Measurements from ENCODE around the gene ENTPD2. TPM values are rescaled to one million over a fixed set of nuclear protein-coding genes. Genes with fewer than 3 reads are reported as not detected.

Gene ENTPD2
- total and polyA plus RNA-seq, 4 donors = 0.09 to 0.40 (median 0.21) TPM

DNA sequence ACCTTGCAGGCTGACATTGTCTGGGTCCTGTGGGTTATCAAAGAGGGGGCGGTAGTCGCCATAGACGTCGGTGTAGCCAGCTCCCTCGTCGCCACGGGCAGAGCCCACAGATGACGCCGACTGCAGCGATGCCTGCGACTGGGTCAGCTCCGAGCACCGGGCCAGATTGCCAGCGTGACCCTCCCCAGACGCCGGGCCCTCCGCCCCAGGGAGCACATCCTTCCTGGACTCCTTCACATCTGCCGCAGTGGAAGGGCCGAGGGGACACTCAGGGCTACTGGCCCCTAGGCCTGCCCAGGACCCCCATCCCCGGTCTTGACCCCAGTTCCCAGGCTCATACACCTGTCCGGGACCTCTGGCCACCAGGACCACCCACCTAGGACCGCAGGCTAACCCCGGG, 39.7 kb downstream of the ENTPD2 start (continued):
- TF ChIP-seq, protein P1, sequence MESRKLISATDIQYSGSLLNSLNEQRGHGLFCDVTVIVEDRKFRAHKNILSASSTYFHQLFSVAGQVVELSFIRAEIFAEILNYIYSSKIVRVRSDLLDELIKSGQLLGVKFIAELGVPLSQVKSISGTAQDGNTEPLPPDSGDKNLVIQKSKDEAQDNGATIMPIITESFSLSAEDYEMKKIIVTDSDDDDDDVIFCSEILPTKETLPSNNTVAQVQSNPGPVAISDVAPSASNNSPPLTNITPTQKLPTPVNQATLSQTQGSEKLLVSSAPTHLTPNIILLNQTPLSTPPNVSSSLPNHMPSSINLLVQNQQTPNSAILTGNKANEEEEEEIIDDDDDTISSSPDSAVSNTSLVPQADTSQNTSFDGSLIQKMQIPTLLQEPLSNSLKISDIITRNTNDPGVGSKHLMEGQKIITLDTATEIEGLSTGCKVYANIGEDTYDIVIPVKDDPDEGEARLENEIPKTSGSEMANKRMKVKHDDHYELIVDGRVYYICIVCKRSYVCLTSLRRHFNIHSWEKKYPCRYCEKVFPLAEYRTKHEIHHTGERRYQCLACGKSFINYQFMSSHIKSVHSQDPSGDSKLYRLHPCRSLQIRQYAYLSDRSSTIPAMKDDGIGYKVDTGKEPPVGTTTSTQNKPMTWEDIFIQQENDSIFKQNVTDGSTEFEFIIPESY (IDR thresholded peaks at IDR 0.05) = no peak
- TF ChIP-seq RAD21 (IDR thresholded peaks at IDR 0.05) = no peak
- no peak for TF ChIP-seq TAF1 (conservative IDR thresholded peaks at IDR 0.05)
- TF ChIP-seq HNF4A (conservative IDR thresholded peaks at IDR 0.05) = no peak
- no peak for TF ChIP-seq JUND (IDR thresholded peaks at IDR 0.05)
- no peak for TF ChIP-seq YY1 (IDR thresholded peaks at IDR 0.05)
- TF ChIP-seq RXRA (IDR thresholded peaks at IDR 0.05) = no peak
- TF ChIP-seq HNF4G (IDR thresholded peaks at IDR 0.05) = no peak
- TF ChIP-seq SP1 (IDR thresholded peaks at IDR 0.05) = no peak
- TF ChIP-seq FOXA1 (IDR thresholded peaks at IDR 0.05) = no peak

DNA sequence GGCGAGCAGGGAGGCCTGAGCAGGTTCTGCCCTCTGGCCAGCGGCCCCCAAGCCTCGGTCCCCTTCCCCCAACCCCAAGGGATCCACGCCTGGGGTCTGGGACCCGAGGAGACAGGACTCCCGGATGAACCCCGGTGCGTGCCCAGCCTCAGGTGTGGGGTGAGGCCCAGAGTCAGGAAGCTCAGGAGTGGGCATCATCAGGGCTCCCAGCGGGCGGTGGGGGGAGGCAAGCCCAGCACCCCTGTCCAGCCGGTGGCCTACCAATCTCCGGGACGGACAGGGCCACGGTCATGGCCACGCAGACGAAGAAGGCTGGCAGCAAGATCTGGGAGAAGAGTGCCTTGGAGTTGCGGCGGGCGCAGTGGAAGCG, 40.3 kb downstream of the ENTPD2 start:
- Histone ChIP-seq H3K4me1 (ENCODE audit: control insufficient read depth in 4 of 4, insufficient read depth in 4 of 4, low read length in 3 of 4) (no peaks in the 10 kb centered on the region), H3K27me3 (ENCODE audit: control insufficient read depth in 4 of 4, insufficient read depth in 4 of 4, low read length in 3 of 4) (no peaks in the 10 kb centered on the region), H3K27ac (ENCODE audit: low read depth in 1 of 2, low read length in 2 of 2) (no peak overlapping the region), H3K4me3 (ENCODE audit: low read depth in 1 of 3, low read length in 3 of 3) (no peak overlapping the region), H3K9ac (ENCODE audit: low read depth in 1 of 2, low read length in 2 of 2) (no peak overlapping the region), H3K9me3 (ENCODE audit: control insufficient read depth in 4 of 4, low read length in 3 of 4) (no peaks in the 10 kb centered on the region), H3K36me3 (ENCODE audit: control insufficient read depth in 4 of 4, insufficient read depth in 3 of 4, low read depth in 1 of 4, low read length in 3 of 4) (peaks cover 2 to 50% (median 23%) of the 10 kb centered on the region in 4 donors)
- 97% methylated on average over 20 of the region's 20 CpGs for WGBS
- no peak for TF ChIP-seq FOXA1 (IDR thresholded peaks at IDR 0.05)
- TF ChIP-seq, protein P1 (IDR thresholded peaks at IDR 0.05) = no peak
- DNase-seq (ENCODE audit: low spot score) = no peak

GRCh38 chr9:137012694-137013570, 40.9 kb downstream of the ENTPD2 start:
- DNase-seq (ENCODE audit: low spot score) = no peak
- Histone ChIP-seq H3K4me3 (ENCODE audit: low read depth in 1 of 3, low read length in 3 of 3) (no peak overlapping the region), H3K4me1 (ENCODE audit: control insufficient read depth in 4 of 4, insufficient read depth in 4 of 4, low read length in 3 of 4) (no peaks in the 10 kb centered on the region), H3K27ac (ENCODE audit: low read depth in 1 of 2, low read length in 2 of 2) (no peak overlapping the region), H3K36me3 (ENCODE audit: control insufficient read depth in 4 of 4, insufficient read depth in 3 of 4, low read depth in 1 of 4, low read length in 3 of 4) (peaks cover 2 to 50% (median 22%) of the 10 kb centered on the region in 4 donors), H3K9me3 (ENCODE audit: control insufficient read depth in 4 of 4, low read length in 3 of 4) (no peaks in the 10 kb centered on the region), H3K9ac (ENCODE audit: low read depth in 1 of 2, low read length in 2 of 2) (no peak overlapping the region), H3K27me3 (ENCODE audit: control insufficient read depth in 4 of 4, insufficient read depth in 4 of 4, low read length in 3 of 4) (no peaks in the 10 kb centered on the region)
- WGBS = 91% methylated on average over 67 of the region's 67 CpGs
- no peak for TF ChIP-seq RAD21 (IDR thresholded peaks at IDR 0.05)
- TF ChIP-seq ATF3 (IDR thresholded peaks at IDR 0.05) = no peak
- no peak for TF ChIP-seq HNF4A (conservative IDR thresholded peaks at IDR 0.05)
- TF ChIP-seq EGR1 (IDR thresholded peaks at IDR 0.05; ENCODE audit: low read depth in 2 of 2) = no peak
